HG03558 (cell line): ENCODE results near the gene GRAMD1B.
"Not testable (repeated sequence)": the region's sequence is repeated elsewhere in the genome, so short reads cannot be mapped to it uniquely, and the experiment has no call there.

Experiments
- ATAC-seq: cut with Tn5 transposase; IDR thresholded peaks from one replicate; pipeline ENCODE4 v1.9.1; 2021; ENCODE audit warnings: moderate number of reproducible peaks; ENCODE audit not compliant: unreplicated experiment; ENCODE audit errors: extremely low read depth

GRAMD1B gene

DNA sequence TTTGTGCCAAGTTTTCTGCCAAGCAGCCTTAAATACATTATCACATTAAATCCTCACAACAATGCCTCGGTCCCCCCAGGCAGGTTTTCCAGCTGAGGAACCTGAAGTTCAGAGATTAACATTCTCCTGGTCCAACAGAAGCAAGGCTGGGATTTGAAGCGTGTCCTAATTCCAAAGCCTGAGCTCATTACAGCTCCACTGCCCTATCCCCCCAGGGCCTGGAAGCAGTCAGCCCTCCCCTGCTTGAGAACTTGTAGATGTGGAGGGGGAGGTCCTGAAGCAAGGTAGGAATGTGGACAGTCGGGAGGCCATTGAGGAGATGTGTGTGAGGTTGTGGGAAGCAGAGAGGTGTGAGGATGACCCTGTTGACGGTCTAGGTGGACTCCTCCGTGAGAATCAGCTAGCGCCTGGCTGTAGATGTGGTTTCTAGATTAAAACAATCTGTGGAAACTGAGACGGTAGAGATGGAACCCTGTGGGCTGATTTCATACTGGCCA lies 8.1 kb downstream of the GRAMD1B start:
- ATAC-seq, result no peak

DNA sequence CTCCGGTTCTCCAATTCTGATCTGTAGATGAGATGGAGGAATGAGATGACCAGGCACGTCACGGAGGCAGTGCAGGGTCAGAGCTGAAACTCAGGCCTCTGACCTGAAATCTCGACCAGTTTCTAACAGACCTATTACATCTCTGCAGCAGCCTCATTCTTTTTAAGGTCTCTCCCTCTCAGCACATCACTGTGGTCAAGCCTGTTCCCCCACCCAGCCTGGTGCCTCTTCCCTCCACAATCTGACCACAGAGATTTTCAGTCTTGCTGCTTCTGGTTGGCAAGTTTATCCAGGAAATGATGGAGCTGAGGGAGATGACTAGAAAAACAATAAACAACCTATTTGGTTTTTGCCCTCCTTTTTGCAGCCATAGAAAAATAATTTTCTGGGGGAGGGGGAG lies 9.5 kb downstream of the GRAMD1B start:
- ATAC-seq, result no peak

DNA sequence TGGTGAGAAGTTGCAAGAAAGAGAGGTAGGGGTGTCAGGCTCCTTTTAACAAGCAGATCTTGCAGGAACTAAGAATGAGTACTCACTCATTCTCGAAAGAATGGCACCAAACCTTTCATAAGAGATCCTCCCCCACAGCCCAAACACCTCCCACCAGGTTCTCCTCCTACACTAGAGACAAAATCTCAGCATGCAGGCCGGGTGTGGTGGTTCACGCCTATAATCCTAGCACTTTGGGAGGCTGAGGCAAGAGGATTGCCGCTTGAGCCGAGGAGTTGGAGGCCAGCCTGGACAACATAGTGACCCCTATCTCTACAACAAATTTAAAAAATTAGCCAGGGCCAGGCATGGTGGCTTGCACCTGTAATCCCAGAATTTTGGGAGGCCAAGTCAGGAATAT lies 11.1 kb downstream of the GRAMD1B start:
- ATAC-seq, result no peak

DNA sequence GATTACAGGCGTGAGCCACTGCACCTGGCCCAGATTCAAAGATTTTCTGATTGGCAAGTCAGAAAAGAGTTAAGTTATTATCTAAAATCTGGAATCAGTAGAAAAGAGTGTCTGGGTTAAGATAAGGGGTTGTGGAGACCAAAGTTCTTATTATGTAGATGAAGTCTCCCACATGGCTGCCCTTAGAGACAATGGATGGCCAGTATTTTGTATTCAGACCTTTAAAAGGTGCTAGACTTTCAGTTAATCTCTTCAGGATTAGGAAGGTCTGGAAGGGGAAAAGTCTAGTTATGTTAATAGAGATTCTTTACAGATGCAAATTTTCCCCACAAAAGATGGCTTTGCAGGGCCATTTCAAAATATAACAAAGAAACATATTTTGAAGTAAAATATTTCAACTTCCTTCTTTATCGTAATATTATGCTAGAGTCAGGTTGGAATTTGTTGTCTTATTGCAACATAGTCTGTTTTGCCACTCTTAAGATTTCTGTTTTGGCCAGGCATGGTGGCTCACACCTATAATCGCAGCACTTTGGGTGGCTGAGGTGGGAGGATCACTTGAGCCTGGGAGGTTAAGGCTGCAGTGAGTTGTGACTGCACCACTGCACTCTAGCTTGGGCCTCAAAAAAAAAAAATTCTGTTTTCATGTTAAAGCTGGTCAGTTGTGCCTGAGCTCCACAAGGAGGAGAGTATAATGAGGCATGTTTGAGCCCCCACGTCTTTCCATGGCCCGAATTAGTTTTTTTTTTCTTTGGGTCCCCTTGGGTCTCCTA lies 14.0 kb downstream of the GRAMD1B start:
- ATAC-seq, result no peak

DNA sequence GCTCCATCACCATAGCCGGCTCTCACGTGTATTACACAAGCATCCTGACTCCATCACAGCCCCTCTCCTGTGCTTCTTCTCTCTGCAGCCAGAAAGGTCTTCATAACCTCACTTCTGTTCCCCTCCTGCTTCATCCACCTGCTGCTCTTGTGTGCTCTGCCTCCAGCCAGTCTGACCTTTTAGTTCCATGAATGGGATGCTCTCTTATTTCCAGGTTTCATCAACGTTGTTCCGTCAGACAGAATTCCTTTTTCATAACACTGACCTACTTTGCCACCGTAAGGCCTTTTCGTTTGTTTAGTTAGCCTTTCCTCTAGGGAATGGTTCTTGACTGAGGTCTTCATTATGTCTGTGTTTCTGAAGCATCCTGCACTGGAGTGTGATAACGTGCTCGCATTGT lies 18.8 kb downstream of the GRAMD1B start:
- ATAC-seq, result no peak

DNA sequence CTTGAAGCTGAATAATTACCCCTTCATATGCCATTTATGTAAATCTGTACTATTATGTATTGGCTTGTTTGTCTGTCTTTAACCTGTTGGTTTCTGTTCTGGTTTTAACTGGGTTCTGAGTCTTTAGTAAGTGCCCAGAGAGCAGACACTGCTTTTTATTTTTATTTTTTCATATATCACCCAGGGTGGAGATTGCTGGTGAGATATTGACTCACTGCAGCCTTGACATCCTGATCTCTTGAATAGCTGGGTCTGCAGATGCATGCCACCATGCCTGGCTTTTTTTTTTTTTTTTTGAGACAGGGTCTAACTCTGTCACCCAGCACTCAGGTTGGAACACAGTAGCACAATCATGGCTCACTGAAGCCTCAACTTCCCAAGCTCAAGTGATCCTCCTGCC lies 19.4 kb downstream of the GRAMD1B start:
- no peak for ATAC-seq

DNA sequence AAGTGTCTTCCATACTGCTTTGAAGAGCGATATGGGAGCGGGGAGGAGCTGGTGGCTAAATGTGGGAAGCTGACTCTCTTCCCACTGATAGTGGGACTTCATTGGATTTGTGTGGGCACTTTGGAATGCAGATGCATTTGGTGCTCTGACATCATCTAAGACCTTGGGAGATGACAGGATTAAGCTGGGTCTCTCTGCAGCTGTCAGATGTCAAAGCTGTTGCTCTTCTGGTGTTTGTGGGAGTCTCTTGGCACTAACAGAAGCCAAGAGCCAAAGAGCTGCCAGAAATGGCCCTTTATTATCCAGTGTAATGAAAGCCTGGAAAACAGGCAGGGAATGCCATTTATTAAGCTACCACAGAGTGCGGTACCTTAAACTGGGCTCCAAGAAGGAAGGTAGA lies 20.6 kb downstream of the GRAMD1B start:
- ATAC-seq, result no peak

DNA sequence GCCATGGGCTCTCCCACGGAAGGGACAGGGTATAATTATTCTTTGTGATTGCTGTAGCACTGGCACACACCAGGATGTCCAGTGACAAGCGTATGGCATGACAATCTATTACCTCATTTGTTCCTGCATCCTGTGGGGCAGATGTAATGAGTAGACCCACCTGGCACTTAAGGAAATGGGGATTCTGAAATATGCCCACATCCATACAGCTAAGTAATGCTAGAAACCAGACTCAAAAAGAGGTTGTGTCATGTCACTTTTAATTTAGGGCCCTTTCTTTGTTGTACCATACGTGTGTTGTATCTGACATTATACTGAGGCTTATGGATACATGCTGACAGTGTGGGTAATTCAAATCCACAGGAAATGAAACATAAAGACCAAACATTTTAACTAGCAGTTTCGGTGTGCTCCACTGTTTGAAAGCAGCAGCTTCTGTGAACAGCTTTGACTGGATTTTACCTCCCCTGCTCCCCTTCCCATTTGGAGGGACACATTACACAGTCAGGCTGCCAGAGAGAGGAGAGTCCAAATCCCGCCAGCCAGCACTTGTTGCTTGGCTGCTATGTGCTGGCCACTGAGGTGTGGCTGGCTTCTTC lies 21.2 kb downstream of the GRAMD1B start:
- no peak for ATAC-seq

DNA sequence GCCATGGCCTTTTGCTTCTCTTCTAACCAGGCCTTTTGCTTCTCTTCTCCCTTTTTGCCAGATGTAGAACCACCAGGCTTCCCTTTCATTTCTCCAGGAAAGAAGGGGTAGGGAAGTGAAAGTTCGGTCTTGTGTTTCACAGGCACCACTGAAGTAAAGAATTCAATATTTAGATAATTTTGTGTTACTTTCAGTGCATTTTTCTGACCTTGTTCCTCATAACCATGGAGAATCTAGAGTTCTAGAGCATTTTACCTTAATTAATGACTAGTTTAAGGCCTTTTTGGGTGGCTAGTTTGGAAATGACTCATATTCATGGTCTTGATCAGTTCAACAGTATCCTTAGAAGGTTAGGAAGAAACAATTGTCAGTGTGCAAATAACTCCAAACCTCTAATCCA lies 22.7 kb downstream of the GRAMD1B start:
- no peak for ATAC-seq

DNA sequence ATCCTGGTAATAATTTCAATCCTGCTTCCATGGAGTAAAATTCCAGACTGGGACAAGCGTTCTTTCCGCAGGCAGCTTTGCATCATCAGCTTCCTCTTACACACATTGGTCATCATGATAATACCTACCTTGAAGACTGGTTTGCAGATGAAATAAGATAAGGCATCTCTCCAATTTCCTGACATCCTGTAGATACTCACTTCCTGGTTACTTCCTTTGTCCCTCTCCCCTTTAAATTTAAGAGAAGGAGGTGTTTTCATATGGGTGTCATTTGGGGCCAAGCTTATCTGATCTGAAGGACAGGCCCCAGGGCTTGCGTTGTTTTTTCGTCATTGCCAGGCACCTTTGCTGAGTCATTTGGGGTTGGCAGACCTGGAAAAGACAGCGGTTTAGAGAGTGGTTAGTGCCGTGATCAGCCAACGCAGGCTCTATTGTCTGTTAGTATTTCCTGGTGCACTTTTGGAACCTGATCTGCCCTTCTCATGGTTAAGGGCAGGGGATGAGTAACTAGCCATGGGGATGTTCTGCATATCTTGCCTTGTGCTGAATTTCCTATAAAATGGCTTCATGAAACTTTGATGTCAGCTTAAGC lies 24.1 kb downstream of the GRAMD1B start:
- no peak for ATAC-seq

DNA sequence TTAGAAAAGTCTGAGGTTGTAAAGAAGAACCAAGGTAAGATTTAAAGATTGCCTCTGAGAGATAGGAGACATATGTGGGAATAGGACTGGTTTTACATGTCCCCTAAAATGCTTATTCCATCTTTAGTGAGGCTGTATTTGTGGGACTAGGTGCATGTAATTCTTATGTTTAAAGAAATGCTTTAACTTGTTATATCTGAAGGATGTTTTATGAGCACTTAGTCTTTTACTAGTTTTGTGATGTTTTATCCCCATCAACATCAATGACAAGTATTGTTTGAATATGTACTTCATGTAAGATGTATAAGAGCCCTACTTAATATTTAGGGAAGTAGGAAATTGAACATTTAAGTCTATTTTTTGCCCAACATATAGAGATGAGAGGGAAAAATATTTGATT lies 24.7 kb downstream of the GRAMD1B start:
- ATAC-seq, result no peak

DNA sequence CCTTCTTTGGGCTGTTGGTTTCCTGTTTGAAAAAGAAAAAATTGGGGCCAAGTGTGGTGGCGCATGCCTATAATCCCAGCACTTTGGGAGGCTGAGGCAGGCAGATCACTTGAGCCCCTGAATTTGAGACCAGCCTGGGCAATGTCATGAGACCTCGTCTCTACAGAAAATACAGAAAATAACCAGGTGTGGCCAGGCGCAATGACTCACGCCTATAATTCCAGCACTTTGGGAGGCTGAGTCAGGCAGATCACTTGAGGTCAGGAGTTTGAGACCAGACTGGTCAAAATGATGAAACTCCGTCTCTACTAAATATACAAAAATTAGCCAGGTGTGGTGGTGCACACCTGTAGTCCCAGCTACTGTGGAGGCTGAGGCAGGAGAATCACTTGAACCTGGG lies 26.4 kb downstream of the GRAMD1B start:
- not testable (repeated sequence) for ATAC-seq

DNA sequence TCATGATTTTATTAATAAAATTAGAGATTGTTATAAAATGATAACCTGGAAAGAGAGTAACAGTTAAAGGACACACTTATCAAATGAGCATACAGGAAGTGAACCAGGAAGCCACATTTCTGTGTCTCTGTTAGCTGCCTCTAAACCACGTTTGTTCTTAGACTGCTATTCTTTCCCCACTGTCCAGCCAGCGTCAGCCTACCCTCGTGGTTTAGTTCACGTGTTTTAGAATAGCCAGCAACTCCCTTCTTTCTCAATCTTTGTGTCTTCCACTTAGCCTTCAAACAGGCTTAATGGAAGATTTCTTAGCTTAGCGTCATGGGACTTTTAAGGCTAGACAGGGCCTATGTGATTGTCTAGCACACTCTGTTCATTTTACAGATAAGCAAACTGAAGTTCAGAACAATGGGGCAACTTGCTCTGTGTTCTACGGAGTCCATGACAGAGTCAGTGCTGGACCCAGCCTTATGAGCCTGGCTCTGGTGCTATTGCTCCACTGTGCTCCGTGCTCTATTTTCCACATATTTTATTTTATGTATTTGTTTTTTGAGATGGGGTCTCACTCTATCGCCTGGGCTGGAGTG lies 27.2 kb downstream of the GRAMD1B start:
- no peak for ATAC-seq

DNA sequence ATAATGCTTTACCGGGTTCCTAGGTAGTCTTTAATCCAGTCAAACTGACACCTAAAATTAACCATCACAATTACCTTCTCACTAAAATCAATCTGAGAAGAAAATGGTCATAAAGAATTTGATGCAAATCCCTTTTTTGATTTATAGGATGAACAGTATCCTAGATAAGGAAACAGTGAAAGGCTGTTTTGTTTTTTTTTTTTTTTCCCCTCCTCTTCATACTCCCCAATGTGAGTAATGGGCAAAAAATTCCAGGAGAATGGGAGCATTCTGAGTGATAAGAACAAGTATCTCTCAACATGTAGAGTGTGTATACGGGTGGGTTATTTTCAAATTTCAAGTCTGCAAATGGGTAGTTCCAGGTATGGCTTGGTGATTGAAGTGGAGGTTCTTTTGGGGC lies 28.4 kb downstream of the GRAMD1B start:
- ATAC-seq, result no peak

DNA sequence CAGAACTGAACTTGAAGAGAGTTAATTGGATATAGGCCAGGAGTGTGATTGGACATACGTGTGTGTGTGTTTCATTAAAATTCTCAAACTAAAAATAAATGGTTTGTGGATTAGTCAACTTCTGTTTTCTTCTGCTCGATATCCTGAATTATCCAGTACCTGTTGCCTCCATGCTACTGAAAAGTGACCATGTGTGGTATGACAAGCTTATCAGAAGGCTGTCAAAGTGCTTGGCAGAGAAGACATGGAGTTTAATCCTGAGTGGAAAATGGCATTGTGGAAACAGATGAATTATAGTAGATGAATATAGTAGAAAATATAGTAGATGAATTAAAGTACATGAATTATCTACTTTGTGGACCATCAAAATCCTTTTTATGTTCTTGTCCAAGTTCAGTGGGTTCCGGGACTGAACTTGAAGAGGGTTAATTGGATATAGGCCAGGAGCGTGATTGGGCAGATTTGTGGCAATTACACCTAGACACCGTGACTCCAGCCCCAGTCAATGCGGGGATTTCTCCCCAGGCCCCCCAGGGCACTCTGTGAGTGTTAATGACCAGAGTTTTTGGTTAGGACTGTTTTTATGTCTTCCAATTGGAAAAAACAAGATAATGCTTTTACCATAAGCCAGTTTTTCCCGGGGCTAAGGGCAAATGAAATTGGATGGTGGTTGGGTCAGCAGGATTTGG lies 30.1 kb downstream of the GRAMD1B start:
- no peak for ATAC-seq

DNA sequence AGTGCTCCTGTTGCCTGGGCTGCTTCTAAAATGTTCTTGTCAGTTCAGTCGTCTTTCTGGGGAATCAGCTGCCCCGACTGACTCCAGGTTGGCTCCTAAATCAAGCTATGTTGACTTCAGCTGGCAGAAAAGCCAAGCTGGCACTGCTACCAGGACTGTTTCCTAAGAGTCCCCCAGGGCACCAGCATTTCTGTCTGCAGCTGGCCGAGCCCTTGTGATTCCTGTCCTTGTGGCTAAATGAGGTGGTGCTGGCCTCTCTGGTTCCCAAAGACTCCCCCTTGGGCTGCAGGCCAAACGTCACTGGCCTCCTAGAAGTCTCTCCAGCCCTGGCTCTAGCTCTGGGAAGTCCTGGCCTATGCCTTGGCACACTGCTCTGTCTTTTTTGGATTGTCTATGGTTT lies 31.1 kb downstream of the GRAMD1B start:
- no peak for ATAC-seq

DNA sequence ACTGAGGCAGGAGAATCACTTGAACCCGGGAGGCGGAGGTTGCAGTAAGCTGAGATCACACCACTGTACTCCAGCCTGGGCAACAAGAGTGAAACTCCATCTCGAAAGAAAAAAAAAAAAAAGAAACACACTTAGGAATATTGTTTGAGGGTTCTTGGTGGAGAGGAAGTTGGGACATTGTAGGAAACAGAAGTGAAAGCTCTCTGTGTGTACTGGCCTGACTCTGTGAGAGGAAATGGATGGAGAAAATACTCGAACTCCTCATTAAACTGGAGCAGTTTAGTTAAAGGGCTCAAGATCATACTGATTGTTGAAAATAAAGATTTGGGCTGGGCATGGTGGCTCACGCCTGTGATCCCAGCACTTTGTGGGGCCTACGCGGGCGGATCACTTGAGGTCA lies 35.6 kb downstream of the GRAMD1B start:
- ATAC-seq, result not testable (repeated sequence)

DNA sequence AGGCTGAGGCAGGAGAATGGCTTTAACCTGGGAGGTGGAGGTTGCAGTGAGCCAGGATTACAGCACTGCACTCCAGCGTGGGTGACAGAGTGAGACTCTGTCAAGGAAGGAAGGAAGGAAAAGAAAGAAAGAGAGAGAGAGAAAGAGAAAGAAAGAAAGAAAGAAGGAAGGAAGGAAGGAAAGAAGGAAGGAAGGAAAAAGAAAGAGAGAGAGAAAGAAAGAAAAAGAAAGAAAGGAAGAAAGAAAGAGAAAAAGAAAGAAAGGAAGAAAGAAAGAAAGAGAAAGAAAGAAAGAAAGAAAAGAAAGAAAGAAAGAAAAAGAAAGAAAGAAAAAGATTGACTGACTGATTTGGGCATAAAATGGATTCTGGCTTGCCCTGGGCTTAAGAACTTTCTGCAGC lies 36.1 kb downstream of the GRAMD1B start:
- not testable (repeated sequence) for ATAC-seq

DNA sequence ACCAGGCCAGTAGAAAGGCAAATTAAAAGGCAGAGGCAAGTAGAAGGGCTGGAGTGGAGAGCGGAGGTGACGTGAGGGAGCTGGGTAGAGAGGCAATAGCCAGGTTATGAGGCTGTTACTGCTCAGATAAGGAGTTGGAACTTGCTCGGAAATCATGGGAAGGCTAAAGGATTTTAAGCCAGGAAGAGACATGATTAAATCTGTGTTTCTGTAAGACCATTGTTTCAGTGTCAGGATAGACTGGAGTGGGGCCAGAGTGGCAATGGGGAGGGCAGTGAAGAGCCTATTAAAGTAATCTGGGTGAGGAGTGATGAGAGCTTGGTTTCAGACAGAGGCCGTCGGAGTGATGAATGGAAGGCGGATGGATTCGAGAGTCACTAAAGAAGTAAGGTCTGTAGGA lies 39.0 kb downstream of the GRAMD1B start:
- ATAC-seq, result no peak

DNA sequence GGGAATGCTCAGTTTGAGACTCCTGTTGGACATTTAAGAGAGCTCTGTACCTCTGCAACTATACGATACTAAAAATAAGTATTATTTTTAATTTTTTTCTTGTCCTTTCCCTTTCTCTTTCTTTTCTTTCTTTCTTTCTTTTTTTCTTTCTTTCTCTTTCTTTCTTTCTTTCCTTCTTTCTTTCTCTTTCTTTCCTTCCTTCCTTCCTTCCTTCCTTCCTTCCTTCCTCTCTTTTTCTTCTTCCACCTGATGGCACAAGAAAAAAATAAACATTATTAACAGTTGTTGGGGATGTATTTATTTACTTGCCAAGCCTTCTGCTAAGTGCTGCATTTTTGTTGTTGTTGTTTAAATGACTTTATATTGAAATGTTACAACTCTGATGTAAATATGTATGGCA lies 39.5 kb downstream of the GRAMD1B start:
- no peak for ATAC-seq

DNA sequence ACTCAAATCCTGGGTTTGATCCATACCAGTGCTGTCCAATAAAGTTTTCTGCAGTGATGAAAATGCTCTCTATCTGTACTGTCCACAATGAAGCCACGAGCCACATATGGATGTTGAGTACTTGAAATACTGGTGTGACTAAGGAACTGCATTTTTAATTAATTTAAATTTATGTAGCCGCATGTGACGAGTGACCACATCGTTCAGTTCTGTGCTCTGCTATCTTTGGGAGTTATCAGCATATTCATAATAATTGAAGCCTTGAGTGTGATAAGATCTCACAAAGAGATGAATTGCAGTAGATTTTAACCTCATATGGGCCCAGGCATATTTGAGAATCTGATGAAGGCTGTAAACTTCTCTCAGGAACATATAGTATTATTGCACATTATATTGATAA lies 40.8 kb downstream of the GRAMD1B start:
- ATAC-seq, result no peak
